ENCODE results near the gene C8G. TPM values are rescaled to one million over a fixed set of nuclear protein-coding genes. Genes with fewer than 3 reads are reported as not detected.

C8G gene
- total and polyA plus RNA-seq, 2 of the 13 experiments (the other 11 are each of a cell fraction or from before 2014, with no cell fraction given), result 4.9 to 12.8 TPM

GRCh38 chr9:136944519-136945332 lies at the start of gene C8G, which contains the start of gene FBXW5 (continued):
- TF ChIP-seq, protein P1, sequence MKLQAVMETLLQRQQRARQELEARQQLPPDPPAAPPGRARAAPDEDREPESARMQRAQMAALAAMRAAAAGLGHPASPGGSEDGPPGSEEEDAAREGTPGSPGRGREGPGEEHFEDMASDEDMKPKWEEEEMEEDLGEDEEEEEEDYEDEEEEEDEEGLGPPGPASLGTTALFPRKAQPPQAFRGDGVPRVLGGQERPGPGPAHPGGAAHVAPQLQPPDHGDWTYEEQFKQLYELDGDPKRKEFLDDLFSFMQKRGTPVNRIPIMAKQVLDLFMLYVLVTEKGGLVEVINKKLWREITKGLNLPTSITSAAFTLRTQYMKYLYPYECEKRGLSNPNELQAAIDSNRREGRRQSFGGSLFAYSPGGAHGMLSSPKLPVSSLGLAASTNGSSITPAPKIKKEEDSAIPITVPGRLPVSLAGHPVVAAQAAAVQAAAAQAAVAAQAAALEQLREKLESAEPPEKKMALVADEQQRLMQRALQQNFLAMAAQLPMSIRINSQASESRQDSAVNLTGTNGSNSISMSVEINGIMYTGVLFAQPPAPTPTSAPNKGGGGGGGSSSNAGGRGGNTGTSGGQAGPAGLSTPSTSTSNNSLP (IDR thresholded peaks at IDR 0.05; ENCODE audit: low read depth, low read length), result no peak; the same call in 1 of the 2 replicates
- TF ChIP-seq ESRRA (CRISPR knock-in tag; IDR thresholded peaks at IDR 0.05; ENCODE audit: low read depth) (0 out of 2 replicates have a peak, but pooled peaks have one; percentile 41), ONECUT2 (CRISPR knock-in tag; IDR thresholded peaks at IDR 0.05) (peak; percentile 28; the same call in 1 of the 2 replicates), PRMT3 (CRISPR knock-in tag; IDR thresholded peaks at IDR 0.05; ENCODE audit: borderline replicate concordance, low read depth) (no peak), ZNF572 (CRISPR knock-in tag; IDR thresholded peaks at IDR 0.05) (0 out of 2 replicates have a peak, but pooled peaks have one; percentile 7), ARID5B (CRISPR knock-in tag; IDR thresholded peaks at IDR 0.05) (peak; percentile 24; the same call in 1 of the 2 replicates), ZNF761 (CRISPR knock-in tag; conservative IDR thresholded peaks at IDR 0.05) (peak; percentile 58; the same call in 1 of the 2 replicates), MTA1 (CRISPR knock-in tag; IDR thresholded peaks at IDR 0.05; ENCODE audit: borderline replicate concordance) (peak; percentile 49; the same call in 1 of the 2 replicates), NFE2L1 (CRISPR knock-in tag; IDR thresholded peaks at IDR 0.05; ENCODE audit: borderline replicate concordance) (no peak), ARNT (IDR thresholded peaks at IDR 0.05) (no peak), ZZZ3 (CRISPR knock-in tag; IDR thresholded peaks at IDR 0.05; ENCODE audit: borderline replicate concordance) (peak; percentile 79; the same call in 1 of the 2 replicates)
- TF ChIP-seq, protein P2, sequence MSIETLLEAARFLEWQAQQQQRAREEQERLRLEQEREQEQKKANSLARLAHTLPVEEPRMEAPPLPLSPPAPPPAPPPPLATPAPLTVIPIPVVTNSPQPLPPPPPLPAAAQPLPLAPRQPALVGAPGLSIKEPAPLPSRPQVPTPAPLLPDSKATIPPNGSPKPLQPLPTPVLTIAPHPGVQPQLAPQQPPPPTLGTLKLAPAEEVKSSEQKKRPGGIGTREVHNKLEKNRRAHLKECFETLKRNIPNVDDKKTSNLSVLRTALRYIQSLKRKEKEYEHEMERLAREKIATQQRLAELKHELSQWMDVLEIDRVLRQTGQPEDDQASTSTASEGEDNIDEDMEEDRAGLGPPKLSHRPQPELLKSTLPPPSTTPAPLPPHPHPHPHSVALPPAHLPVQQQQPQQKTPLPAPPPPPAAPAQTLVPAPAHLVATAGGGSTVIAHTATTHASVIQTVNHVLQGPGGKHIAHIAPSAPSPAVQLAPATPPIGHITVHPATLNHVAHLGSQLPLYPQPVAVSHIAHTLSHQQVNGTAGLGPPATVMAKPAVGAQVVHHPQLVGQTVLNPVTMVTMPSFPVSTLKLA (IDR thresholded peaks at IDR 0.05), result peak; percentile 12; the same call in 1 of the 2 replicates
- TF ChIP-seq, protein P3, sequence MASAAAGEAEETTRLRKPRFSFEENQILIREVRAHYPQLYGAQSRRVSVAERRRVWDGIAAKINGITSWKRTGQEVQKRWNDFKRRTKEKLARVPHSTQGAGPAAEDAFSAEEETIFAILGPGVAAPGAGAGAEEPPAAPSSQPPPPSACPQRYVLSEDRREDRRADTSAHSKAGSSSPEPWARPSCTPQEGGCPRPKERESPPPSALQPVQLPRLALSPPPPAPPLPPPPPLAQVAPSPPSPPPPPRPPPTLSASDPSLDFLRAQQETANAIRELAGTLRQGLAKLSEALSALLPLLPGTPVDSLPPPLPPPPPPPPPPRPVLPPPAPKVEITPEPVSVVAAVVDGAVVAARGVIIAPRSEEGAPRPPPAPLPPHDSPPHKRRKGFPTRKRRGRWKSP (CRISPR knock-in tag; IDR thresholded peaks at IDR 0.05), result 0 out of 2 replicates have a peak, but pooled peaks have one; percentile 29
- TF ChIP-seq, protein P4, sequence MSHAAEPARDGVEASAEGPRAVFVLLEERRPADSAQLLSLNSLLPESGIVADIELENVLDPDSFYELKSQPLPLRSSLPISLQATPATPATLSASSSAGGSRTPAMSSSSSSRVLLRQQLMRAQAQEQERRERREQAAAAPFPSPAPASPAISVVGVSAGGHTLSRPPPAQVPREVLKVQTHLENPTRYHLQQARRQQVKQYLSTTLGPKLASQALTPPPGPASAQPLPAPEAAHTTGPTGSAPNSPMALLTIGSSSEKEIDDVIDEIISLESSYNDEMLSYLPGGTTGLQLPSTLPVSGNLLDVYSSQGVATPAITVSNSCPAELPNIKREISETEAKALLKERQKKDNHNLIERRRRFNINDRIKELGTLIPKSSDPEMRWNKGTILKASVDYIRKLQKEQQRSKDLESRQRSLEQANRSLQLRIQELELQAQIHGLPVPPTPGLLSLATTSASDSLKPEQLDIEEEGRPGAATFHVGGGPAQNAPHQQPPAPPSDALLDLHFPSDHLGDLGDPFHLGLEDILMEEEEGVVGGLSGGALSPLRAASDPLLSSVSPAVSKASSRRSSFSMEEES (CRISPR knock-in tag; IDR thresholded peaks at IDR 0.05), result peak; percentile 53
- TF ChIP-seq, protein P5, sequence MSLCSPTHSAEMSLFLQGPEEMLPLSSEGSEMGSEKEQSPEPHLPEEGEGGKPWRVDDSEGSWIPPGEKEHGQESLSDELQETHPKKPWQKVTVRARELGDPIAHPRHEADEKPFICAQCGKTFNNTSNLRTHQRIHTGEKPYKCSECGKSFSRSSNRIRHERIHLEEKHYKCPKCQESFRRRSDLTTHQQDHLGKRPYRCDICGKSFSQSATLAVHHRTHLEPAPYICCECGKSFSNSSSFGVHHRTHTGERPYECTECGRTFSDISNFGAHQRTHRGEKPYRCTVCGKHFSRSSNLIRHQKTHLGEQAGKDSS (CRISPR knock-in tag; IDR thresholded peaks at IDR 0.05; ENCODE audit: borderline replicate concordance, low read depth), result peak; percentile 2; the same call in 1 of the 2 replicates
